Measurements from ENCODE around the gene ASCL1.

Gene ASCL1

DNA sequence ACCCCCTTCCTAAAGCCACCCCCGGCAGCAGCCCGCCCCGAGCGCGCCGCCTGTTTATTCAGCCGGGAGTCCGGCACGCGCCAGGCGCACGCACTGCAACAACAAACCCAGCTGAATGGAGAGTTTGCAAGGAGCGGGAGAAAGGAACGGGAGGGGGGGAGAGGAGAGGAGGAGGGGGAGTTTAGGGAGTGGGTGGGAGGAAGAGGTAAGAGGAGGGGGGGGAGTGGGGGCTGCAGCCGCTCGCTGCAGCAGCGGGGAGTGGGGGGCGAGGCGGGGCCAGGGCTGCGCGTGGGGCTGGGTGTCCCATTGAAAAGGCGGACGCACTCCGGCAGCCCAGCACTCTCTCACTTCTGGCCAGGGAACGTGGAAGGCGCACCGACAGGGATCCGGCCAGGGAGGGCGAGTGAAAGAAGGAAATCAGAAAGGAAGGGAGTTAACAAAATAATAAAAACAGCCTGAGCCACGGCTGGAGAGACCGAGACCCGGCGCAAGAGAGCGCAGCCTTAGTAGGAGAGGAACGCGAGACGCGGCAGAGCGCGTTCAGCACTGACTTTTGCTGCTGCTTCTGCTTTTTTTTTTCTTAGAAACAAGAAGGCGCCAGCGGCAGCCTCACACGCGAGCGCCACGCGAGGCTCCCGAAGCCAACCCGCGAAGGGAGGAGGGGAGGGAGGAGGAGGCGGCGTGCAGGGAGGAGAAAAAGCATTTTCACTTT lies at the start of gene ASCL1:
TSS of gene ASCL1 (plus strand) at position 336 of the 712 bp plus-strand sequence. CDS start 571 bp downstream, outside the sequence.
- DNase-seq (ENCODE audit: low read depth), result no peak

DNA sequence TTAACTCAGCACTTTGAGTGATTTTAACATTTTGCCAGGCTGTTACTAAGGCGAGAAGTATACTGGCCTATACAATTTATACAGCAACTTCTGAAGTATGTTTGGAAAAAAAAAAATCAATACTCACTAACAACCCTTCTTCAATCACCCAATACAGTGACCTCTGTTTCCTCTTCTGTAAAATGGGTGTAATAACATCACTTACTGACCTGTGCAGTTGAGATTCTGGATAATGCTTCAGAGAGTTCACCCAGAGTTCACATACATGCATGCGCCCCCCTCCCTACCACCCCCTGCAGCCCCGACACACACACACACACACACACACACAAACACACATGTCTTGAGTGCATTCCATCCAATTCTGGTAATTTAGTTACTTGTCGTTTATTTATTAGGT lies 49.6 kb upstream of the ASCL1 start:
- DNase-seq (ENCODE audit: low read depth), result no peak

DNA sequence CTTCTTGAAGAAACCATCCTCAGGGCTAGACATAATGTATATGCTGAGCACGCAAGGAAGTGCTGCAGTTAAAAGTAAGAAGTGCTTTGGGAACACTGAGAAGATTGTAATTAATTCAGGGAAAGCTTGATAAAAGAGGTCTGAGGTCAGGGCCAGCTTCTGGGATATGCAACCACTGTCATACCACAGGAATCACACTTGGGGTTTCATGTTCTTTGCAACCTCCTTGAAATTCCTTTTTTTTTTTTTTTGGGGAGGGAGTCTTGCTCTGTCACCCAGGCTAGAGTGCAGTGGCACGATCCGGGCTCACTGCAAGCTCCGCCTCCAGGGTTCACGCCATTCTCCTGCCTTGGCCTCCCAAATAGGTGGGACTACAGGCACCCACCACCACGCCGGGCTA lies 47.3 kb upstream of the ASCL1 start:
- DNase-seq (ENCODE audit: low read depth), result no peak

DNA sequence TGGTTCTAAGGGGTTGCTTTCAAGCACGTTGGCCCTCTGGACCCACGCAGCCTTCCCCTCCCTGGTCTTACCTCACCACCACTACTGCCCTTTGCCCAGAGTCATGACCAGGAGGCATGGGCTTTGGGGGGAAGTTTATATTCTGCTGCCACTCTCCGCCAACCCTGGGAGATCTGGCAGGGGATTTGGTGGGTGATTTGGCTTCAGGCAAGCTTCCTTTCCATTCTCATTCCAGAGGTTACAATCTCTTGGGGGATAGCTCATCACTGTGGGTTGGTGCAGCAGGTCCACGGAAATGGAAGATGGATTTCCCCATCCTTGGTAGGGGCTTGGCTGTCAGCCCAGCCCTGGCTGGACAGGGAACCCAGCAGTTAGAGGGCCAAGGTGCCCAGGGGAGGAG lies 46.7 kb upstream of the ASCL1 start:
- DNase-seq (ENCODE audit: low read depth), result no peak

DNA sequence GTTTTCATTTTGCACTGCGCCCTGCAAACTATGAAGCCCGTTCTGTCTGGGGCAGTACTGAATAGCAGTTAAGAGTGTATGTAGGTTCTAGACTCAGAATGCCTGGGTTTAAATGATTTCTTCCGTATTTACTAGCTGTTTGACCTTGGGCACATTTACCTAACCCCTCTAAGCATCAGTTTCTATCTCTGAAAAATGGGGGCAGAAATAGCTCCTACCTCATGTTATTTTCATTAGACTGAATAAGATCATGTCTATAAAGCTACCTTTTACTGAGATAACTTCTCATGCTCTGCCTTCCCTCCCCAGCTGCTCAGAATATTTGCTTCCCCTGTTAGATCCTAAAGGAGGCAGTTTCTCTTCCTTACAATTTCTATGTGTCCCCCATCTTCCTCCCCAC lies 46.2 kb upstream of the ASCL1 start:
- DNase-seq (ENCODE audit: low read depth), result no peak

DNA sequence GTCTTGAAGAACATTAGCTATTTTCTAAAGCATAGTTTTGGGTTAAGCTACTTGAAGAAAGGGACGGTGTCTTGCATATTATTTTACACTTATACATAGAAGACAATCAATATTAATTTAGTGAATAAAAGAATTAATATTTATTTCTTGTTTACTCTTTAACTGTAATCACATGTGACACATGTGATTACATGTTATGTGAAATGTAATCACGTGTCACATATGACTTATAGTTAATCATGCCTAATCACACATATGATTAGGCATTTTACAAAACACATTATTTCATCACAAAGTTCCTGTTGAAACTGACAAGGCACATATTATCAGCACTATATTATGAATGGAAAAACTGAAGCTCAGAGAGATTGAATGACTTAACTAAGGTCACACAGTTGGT lies 45.2 kb upstream of the ASCL1 start:
- DNase-seq (ENCODE audit: low read depth), result no peak

DNA sequence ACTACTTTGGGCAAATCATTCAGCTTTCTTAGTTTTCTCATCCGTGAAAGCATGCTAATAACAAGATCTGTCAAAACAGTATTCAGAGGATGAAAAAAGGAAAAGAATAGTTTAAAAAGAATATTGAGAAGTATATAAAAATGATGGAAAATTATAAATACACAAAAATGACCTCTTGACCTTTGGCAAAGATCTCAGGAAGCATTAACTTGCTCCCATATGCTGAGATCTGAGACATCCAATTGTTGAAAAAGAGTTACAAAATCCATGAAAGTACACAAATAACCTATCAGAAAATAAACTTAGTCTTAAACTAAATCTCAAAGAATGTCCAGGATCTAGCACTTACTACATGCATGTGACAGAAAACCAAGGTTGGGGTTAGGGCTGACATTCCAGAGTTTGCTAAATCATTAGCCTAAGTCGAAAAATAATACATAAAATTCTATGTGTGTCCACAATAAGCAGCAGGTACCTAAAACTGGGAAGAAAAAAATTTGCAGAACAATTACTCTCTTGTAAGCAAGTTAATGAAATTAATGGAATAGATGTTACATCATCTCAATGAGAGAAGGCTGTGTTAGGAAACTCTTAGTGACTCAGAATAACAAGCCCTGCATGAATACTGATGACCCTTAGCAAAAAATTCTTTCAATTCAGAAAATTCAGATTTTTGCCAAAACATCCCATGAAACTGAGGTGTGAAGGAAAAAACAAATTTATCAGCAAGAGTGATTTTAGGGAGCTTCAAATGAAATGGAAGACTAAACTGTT lies 43.8 kb upstream of the ASCL1 start:
- no peak for DNase-seq (ENCODE audit: low read depth)

DNA sequence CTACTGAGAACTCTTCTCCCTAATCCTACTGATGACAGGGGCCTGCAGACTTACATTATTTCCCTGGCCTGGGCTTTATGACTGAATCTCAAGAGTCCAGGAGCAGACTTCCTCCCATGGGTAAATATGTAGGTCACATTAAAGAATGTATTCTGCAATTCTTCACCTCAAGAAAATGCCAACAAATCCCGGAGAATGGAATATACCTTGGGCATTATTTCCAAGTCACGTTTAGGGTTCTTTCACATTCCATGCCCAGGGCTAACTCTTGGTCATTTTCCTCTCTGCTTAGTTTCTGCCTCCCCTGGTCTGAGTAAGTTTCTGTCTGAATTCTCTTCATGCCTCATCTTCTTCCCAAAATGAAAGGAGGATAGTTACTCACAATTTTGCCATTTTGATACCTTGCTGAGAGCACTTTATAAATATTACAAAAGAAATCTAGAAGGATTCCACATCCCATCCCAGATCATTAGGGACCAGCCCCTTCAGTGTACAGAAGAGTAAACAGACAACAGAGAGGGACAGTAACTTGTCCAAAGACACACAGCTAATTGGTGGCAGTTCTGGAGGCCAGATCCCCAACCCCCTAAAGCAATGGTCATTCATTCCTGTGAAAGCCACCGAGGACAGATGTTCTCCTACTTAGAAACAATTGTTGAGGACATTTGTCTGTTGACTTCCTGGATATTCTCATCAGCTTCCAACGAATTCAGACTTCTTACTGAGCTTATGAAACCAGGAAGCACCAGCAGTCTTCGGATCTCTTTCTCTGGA lies 41.0 kb upstream of the ASCL1 start:
- no peak for DNase-seq (ENCODE audit: low read depth)

DNA sequence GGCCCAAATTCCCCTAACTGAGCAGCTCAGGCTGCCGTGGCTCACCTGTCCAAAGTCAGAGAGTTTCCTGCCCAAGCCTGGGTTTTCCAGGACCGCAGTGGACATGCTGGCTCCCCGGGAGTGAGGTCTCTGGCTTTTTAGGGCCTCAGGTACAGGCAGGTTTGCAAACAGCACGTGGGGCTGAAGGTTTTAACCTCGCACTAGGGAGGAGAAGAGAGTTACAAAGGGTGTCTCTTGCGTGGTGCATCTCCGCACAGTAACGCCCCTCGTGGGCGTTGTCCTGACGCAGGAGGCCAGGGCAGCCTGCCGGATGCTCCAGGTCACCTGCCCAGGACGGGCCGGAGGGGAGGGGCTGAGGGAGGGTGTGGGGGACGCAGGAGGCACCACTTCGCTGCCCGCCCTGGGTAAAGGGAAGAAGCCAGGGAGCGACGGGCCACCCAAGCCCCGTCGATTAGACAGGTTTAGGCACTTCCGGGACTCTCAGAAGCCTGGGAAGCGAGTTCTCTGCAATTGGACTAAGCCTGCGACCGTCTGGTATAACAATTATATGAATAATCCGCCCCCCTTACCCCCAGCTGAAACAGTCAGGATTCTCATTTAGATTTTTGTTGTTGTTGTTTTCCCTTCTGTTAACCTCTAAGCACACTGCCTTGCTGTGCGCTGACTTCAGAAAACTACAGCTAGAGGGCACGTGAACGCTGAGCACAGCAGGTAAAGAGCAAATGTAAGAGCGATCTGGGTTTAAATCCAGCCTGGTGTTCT lies 40.3 kb upstream of the ASCL1 start, which contains the start of gene PAH:
TSS of gene PAH (minus strand) at position 219 of the 762 bp plus-strand sequence. CDS start at position 105, 114 bp downstream.
- DNase-seq (ENCODE audit: low read depth), result no peak

DNA sequence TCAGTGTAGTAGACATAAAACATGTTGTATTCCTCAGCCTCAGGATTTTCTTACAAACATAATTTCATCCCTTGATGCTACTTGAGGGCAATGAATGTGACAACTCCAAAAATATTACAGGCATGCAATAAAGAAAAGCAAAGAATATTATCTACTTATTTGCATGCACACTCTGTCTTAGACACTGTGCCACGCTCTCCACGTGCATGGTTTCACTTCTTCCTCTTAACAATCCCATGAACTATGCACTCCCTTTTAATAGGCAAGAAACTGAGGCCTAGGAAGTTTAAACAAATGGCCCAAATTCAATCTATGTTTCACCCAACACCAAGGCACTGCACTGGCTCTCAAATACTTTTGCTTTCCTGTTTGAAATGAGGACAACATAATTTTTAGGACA lies 38.6 kb upstream of the ASCL1 start:
- no peak for DNase-seq (ENCODE audit: low read depth)

DNA sequence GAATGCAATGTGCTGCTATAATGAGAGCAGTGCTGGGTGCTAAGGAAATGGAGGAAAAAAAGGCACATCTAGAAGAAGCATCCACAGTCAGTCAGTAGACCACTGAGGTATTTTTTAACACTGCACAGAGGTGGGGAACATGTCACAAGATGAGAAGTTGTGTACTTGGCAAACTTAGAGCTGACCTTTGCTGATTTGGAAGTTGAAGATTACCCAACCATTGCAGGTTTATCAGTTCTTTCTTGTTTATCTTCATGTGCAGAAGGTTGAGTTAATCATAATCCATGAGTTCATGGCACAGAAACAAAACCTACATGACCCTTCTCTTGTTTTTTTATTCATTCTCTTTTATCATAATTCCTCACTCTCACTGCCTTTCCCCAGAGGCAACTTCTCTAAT lies 37.2 kb upstream of the ASCL1 start:
- DNase-seq (ENCODE audit: low read depth), result no peak

DNA sequence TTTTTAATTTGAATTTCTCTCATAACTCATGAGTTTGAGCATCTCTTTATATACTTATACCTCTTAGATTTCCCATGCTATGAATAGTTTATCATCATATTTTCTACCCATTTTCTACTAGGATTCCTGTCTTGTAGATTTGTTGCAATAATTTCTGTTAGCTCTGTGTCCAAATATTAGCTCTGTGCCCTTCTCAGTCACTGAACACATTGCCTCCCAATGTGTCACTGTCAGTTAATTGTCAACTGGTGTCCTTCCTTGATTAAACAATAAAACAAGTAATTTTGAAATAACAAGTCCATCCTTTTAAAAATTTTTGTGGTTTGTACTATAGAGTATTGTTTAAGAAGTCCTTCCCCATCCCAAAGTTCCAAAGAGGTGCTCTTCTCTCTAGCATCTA lies 36.2 kb upstream of the ASCL1 start:
- DNase-seq (ENCODE audit: low read depth), result no peak

DNA sequence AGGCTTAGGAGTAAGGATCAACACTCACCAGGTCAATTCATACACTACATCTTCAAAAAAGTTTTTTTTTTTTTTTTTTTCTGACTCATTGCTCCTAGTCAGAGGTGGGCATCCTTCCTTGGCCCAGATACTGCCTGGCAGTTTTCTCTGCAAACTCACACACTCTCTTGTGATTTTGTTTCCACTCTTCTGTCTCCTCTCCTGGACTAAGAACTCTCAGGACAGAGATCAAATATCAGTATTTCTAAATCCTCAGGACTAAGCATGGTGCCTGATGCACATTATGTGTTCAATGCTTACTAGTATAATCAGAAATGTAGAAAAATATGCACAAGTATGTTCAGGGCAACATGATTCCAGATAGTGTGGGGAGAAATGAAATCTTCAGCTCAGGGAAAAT lies 30.3 kb upstream of the ASCL1 start:
- DNase-seq (ENCODE audit: low read depth), result no peak

DNA sequence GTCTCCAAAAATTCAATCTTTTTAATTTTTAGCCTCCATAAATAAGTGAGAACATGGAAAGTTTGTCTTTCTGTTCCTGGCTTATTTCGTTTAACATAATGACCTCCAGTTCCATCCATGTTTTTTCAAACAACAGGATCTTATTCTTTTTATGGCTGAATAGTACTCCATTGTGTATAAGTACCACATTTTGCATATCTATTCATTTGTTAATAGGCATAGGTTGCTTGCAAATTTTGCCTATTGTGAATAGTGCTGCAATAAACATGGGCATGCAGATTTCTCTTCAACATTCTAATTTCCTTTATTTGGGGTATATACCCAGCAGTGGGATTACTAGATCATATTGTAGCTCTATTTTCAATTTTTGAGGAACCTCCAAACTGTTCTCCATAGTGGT lies 24.3 kb upstream of the ASCL1 start:
- DNase-seq (ENCODE audit: low read depth), result no peak

DNA sequence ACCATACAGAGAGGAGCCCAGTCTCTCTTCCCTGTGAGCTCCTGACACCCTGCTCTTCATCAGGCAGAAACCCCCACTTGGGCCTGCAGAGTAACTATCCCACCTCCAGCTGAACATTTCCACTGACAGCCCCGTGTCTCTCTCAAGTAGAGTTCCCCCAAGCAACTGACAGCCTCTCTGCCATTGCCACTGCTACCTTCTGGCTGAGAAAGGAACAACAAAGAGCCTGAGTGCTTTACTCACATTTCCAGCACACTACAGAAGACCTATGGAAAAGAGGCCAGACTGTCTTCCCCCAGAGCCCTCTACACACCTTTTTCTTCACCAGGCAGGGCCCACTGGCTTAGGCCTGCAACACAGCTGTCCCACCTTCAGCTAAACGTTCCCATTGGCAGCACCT lies 18.4 kb upstream of the ASCL1 start:
- no peak for DNase-seq (ENCODE audit: low read depth)

DNA sequence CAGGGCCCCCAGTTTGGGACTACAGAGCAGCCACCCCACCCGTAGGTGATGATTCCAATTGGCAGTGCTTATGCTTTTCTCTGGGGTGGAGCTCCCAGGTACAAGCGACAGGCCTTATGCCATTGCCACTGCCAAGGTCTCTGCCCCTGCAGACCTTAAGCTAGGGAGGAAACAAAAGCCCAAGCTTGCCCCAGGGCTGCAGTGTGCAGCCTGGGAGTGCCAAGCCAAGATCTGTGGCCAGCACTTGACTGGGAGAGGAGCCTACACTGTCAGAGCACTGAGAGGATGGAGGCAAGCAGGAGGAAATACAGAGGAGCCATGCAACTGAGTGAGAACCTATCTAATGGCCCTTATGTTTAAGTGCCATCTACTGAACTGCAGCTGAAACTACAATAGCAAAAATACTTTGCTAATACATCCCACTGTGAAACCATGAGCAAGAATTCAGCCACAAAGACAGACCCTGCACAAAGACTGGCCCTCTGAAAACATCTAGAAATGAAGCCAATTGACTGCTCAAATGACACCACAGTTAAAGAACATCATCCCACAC lies 17.7 kb upstream of the ASCL1 start:
- no peak for DNase-seq (ENCODE audit: low read depth)

DNA sequence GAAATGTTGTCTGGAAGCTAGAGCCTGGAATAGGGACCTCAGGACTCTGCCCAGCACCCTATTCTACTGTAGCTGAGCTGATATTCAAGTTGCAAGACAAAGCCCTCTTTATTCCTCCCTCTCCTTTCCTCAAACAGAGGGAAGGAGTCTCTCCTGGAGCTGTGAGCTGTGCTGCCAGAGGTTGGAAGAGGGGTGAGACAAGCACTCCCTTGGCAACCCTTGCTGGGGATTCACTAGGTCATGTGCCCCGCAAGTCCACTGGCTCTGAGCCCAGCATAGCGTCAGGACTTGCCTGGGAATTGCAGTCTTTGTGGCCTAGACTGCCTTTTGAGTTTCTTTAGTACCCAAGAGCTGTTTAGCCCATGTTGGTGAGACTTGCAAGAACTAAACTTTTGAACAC lies 11.4 kb upstream of the ASCL1 start:
- no peak for DNase-seq (ENCODE audit: low read depth)

DNA sequence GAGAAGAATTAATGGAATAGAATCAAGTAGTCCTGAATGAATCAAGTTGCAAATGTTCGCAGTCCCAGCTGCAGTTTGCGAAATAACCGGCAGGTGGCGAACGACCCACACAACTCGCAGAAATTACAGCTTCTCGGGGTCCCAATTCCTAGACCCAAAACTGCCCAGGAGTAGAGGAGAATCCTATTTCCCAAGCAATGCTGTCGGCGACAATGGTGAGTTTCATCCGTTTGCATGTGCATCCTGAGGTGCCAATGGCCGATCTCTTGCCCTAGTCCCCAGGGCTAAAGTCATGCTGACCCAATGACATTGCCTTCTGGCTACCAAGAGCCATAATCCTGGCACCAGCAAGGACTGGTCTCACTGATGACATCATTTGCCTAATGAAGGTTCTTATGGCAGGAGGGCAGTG lies 8.5 kb upstream of the ASCL1 start:
- peak; percentile 12 for DNase-seq (ENCODE audit: low read depth)

DNA sequence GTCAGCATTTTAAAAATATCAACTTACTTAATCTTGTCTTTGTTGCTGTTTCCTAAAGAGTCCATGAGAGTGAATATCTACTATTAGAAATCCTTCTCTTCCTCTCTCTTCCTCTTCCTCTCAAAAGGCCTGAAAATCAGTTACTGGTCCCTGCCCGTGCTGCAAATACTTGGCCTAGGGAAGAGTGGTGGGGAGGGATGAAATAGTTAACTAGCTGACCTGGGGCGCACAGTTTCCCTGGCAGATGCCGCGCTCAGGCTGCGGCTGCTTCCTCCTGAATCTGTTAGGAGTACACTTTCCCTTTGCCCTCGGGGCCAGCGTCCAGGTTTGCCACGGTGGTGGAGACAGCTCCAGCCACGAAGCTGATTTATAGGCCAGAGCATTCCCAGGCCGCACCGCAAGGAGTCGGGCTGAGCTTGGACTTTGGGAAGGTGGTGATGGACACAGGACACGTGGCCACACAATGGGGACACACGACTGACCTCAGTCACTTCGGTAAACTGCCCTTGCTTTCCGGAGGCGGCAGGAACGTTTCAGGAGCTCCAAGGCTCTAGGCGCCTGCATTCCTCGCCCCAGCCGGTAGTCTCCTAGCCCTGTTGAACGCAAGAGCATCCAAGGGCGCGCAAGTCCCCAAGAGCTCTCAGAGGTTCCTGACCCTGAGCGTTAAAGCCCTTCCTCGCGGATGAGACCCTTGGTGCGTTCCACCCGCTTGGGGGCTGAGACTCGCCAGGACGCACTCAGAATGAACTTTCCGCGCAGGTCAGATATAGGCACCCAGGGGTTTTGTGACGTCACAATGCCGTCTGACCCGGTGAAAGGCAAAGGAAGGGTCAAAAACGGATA lies 7.1 kb upstream of the ASCL1 start:
- DNase-seq (ENCODE audit: low read depth), result no peak

DNA sequence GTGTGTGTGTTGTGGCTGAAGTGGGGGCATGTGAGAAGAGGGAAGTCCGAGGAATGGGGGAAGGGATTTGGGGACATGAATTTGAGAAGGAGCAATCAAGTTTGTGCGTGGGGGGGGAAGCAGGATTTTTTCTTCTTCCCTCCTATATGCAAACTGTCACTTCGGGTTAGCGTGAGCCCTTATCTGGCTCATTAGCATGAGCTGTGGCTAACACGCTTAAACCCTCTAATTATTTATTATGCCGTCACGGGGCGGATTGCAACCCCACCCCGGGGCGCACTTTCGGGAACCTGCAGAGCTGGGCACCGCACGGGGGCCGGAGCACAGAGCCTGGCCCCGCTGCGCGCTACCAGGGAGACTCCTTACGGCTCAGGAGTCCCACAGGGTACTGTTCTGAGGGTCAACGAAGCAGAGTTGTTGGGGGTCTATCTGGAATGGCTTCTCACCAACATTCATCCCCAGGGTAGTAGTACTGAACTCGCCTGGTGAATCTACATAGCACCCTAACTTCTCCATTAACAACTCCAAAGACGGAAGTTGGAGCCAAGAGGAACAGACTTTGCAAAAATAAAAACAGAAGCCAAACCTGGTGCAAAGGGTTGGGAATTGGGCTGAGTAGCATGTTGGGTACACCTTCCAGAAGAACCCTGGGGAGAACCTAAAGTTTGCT lies 6.4 kb upstream of the ASCL1 start:
- DNase-seq (ENCODE audit: low read depth), result no peak

All from CMK (cell line).